GM12891 (cell line): Measurements from ENCODE around the gene STEAP4.
"Not testable (repeated sequence)": the region's sequence is repeated elsewhere in the genome, so short reads cannot be mapped to it uniquely, and the experiment has no call there.

Source experiments
- DNase-seq: peaks from one replicate; pipeline ENCODE4 v3.0.0; 2011; ENCODE audit warnings: low spot score; ENCODE audit not compliant: insufficient read length
- FAIRE-seq: peaks from 2 replicates; lab custom pipeline; 2011; peaks lifted over from hg19 to GRCh38; lab: Jason Lieb, UNC
- PAX5 ChIP-seq: IDR thresholded peaks from 2 replicates; pipeline ENCODE4 v1.6.1; 2011; ENCODE audit warnings: low read length, moderate library complexity, mild to moderate bottlenecking; ENCODE audit not compliant: insufficient read depth, severe bottlenecking
- POLR2A ChIP-seq: IDR thresholded peaks from 2 replicates; pipeline ENCODE4 v1.6.1; 2011; ENCODE audit warnings: low read depth, low read length, control low read depth
- POLR2AphosphoS5 ChIP-seq: IDR thresholded peaks from 2 replicates; pipeline ENCODE4 v1.6.1; 2011; ENCODE audit warnings: low read depth, low read length, control low read depth
- POU2F2 ChIP-seq: IDR thresholded peaks from 2 replicates; pipeline ENCODE4 v1.6.1; 2011; ENCODE audit warnings: low read depth, mild to moderate bottlenecking, control low read depth, low read length, moderate library complexity
- SPI1 ChIP-seq: IDR thresholded peaks from 2 replicates; pipeline ENCODE4 v1.6.1; 2011; ENCODE audit warnings: low read depth, low read length, control low read depth
- TAF1 ChIP-seq: IDR thresholded peaks from 2 replicates; pipeline ENCODE4 v1.6.1; 2011; ENCODE audit warnings: low read depth, low read length, control low read depth

Gene STEAP4

DNA sequence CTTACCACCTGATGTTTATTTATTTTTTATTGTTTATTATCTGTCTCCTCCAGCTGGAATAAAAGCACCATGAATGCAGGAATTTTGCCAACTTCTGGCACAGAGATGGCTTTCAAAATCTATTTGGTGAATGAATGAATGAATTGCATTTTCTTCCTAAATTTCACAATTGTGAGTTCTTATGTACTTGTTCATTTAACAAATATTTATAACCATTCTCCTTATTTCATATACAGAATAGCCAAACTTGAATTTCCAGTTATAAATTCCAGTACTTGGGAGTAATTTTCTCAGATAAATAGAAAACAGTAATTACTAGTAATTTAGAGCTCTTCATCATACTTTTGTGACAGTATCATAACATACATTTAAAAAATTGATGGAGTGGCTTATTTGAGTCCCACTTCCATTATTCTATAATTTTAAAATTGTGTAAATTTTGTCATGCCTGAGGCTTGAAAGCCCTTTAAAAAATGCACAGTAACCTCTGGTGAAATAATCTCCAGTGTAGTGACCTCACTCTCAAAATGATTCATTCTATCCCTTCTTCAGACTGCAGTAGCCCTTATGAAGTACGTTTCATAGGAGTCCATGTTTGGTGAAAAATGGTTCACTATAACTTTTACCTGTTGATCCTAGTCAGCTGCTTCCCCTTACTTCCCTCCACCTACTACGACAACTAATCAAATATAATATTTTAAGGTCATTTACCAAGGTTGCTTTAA is 46.9 kb downstream of the STEAP4 start:
- DNase-seq (no peak), FAIRE-seq (no peak)
- TF ChIP-seq SPI1 = no peak
- no peak for TF ChIP-seq POU2F2
- no peak for TF ChIP-seq TAF1
- TF ChIP-seq POLR2AphosphoS5 = no peak
- no peak for TF ChIP-seq PAX5
- no peak for TF ChIP-seq POLR2A

DNA sequence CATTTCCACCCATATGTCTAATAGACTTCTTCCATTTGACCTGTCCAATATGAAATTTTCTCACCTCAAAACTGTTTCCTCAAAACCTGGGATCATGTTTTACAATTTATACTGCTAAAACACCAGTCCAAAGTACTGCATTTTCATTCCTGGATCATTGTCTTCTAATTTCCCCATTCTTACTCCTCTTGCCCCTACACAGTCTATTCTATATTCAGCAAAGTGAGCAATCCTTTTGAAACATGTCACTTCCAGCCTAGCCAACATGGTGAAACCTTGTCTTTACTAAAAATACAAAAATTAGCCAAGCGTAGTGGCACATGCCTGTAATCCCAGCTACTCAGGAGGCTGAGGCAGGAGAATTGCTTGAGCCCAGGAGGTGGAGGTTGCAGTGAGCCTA is 48.4 kb downstream of the STEAP4 start:
- not testable (repeated sequence) for DNase-seq, FAIRE-seq

DNA sequence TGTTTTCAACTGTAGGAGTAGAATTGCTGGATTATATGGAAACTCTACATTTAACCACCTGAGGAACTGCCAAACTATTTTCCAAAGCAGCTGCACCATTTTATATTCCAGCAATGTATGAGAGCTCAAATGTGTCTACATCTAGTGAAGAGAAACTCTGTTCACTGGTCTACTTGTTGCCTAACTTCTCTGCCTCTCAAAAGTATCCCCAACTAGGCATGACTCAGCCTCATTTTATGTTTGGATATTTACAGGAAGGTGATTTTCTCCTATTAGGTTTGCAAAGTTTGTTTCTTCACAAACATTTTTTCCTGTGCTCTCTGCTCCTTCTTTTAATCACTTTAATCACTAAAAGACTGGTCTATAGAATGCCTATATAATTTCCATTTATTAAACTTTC is 49.8 kb downstream of the STEAP4 start:
- no peak for FAIRE-seq
- TF ChIP-seq SPI1 = no peak
- no peak for TF ChIP-seq POU2F2
- no peak for TF ChIP-seq PAX5
- no peak for TF ChIP-seq POLR2AphosphoS5
- no peak for TF ChIP-seq TAF1
- TF ChIP-seq POLR2A = no peak

DNA sequence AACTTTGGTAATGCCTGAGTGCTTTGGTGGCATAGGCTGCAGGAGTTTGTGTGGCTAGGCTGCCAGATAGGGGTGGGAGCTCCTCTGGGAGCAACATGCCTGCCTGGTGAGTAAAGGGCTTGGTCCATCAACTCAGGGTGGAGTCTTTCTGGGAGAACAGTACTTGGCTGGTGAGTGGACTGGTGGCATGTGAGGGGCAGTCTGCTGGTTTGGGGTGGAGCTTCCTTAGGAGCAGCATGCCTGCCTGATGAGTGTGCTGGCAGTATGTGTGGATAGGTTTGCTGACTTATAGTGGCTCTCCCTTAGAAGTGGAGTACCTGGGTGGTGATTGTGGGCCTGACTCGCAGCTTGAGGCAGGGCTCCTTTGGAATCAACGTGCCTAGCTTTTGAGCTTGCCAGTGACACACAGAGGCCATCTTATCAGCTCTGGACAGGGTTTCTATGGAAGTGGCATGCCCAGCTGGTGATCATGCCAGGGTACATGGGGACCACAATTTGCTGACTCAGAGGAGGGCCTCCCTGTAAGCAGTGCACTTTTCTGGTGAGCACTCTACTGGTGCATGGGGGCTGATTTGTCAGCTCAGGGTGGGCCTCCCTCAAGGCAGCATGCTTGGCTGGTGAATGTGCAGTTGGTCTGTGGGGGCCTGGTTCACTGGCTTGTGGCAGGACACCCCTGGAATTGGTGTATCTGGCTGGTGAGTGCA is 51.8 kb downstream of the STEAP4 start:
- FAIRE-seq (no peak), DNase-seq (no peak)
- TF ChIP-seq PAX5 (no peak), POLR2A (no peak), TAF1 (no peak), POLR2AphosphoS5 (no peak), SPI1 (no peak), POU2F2 (no peak)

More for the DNA sequence above, 49.8 kb downstream of the STEAP4 start:
- DNase-seq = no peak

DNA sequence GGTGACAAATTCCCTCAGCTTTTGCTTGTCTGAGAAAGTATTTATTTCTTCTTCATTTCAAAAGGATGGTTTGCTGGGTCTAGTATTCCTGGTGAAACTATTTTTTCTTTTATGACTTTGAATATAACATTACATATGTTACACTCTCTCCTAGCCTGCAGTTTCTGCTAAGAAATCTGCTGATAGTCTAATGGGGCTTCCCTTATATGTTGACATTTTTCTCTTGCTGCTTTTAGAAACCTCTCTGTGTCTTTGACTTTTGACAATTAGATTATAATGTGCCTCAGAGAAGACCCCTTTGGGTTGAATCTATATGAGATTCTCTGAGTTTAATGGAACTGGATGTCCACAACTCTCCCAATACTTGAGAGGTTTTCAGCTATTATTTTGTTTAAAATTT is 53.1 kb downstream of the STEAP4 start:
- DNase-seq = no peak
- no peak for TF ChIP-seq POLR2AphosphoS5
- TF ChIP-seq POU2F2 = no peak
- TF ChIP-seq PAX5 = no peak
- no peak for TF ChIP-seq POLR2A
- TF ChIP-seq TAF1 = no peak
- no peak for TF ChIP-seq SPI1
- FAIRE-seq = no peak

DNA sequence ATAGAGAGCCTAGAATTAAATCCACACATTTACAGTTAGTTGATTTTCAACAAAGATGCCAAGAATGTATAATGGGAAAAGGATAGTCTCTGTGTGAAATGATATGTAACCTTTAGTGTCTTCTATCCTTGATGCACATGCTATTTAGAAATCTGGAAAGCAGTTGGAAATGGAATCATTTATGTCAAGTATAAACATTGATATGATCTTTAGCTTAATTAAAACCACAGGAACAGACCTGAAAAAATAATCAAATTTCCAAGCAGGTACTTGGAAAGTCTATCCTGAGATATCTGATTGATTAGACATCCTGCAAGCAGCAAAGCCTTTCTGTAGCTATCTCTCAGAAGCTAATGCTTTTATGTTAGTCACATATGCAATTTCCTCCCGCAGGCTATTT is 62.4 kb downstream of the STEAP4 start:
- no peak for FAIRE-seq
- no peak for DNase-seq
- TF ChIP-seq POLR2AphosphoS5 (no peak), POLR2A (no peak), PAX5 (no peak), SPI1 (no peak), POU2F2 (no peak), TAF1 (no peak)

DNA sequence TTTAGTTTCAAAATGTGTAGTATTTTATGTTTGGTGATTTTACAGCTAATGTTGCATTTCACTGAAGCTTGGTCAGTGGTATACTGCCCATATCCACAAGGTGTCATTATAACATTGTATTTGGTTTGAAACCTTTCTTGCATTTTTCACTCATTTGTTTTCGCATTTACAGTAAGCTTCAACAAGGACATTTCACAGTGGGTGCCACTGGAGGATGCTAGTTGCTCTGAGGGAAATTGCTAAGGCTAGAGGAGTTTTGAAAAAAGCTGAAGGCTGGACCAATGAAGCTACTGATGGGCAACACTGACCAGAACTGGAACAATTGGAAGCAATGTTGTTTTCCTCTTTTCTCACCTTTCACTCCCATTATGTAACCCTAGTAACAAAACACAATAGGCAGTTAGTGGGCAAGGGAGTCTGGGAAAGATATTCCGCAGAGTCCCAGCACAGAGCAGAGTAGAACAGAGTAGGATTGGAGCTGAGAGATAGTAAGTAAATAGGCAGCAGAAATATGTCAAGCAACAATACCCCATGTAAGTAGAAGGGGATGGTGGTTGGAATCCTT is 63.3 kb downstream of the STEAP4 start:
- TF ChIP-seq POLR2AphosphoS5 (no peak), PAX5 (no peak), SPI1 (no peak), POU2F2 (no peak), TAF1 (no peak), POLR2A (no peak)
- DNase-seq (no peak), FAIRE-seq (peak; percentile 41)

DNA sequence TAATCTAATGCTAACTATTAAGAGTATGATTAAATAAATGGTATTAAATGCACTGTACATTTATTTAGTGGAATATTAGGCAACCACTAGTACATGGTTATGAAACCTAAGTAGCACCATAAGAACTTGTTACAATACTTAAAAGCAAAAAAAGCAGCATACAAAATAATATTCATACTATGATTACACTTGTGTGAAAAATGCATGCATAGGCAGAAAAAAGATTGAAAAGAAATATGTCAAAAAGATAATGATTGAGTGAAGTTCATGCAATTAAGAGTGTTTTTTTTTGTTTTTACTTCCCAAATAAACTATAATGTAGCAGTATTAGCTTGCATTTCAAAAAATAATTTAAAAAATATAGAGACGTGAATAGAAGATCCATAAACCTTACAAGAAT is 66.8 kb downstream of the STEAP4 start:
- FAIRE-seq = no peak

DNA sequence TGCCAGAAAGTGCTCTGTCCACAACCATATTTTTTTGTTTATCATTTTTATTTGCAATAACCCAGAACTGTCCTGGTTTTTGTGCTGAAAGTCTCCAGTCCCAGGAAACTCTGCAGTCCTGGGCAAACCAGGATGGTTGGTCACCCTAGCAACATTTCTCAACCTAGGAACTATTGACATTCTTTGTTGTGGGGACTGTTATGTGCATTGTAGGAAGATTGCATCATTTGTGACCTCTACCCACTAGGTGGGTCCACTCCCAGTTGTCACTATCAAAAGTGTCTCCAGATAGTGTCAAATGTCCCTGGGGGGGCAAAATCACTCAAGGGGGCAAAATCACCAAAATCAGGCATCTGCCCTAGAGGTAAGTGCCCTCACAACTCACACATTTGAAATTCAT is 72.9 kb downstream of the STEAP4 start:
- DNase-seq (no peak), FAIRE-seq (no peak)
- TF ChIP-seq POLR2A (no peak), SPI1 (no peak), POU2F2 (no peak), TAF1 (no peak), PAX5 (no peak), POLR2AphosphoS5 (no peak)

More for the DNA sequence above, 66.8 kb downstream of the STEAP4 start:
- no peak for DNase-seq
- TF ChIP-seq SPI1 (no peak), POLR2A (no peak), POU2F2 (no peak), TAF1 (no peak), PAX5 (no peak), POLR2AphosphoS5 (no peak)

DNA sequence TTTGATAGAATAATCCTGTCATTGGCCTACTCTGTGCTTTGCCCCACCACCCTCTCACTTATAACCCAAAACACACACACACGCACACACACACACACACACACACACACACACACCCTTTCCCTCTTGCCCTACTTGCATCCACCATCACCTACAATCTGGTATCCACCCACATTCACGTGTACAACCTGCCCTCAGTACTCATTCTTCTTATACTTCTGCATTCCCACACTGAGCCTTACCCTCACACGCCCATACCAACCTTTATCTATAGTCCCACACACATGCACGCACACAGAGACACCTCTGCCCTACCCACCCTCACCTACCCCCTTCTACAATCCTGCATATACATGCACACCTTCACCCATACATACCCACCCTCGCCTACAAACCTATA is 76.0 kb downstream of the STEAP4 start:
- DNase-seq (no peak), FAIRE-seq (no peak)
- TF ChIP-seq SPI1 (no peak), POLR2AphosphoS5 (no peak), TAF1 (no peak), POU2F2 (no peak), POLR2A (no peak), PAX5 (no peak)
